Lower leg skin (tissue), 3 donors: ENCODE data around the gene RPS15.

Source experiments
- CTCF ChIP-seq, 3 donors: fragments of 450-650 bp; IDR thresholded peaks; one replicate each; pipeline ENCODE4 v1.5.1; 2016; ENCODE audit warnings: antibody characterized with exemption in 3 of 3, mild to moderate bottlenecking in 3 of 3, moderate library complexity in 2 of 3
- POLR2A ChIP-seq, 2 donors: fragments of 450-650 bp; IDR thresholded peaks; one replicate each; pipeline ENCODE4 v1.6.1; 2016 to 2017; ENCODE audit warnings: antibody characterized with exemption in 2 of 2, mild to moderate bottlenecking in 1 of 2, moderate library complexity in 1 of 2

- TF ChIP-seq CTCF (IDR thresholded peaks at IDR 0.05) (no peak), POLR2A (IDR thresholded peaks at IDR 0.05) (no peak)
These were observed 748 bp downstream of the RPS15 start for GRCh38 chr19:1438933-1439354.
